Muscle of leg (tissue), 11 donors: ENCODE data around the gene GTPBP6. TPM values are rescaled to one million over a fixed set of nuclear protein-coding genes. Genes with fewer than 3 reads are reported as not detected.

ENCODE experiments used
- DNase-seq: peaks from one replicate; pipeline ENCODE4 v3.0.0; 2013
- H3K27ac ChIP-seq: one replicate; pipeline ENCODE4 v1.5.1; 2013; ENCODE audit warnings: mild to moderate bottlenecking, low read length, control low read depth
- H3K27me3 ChIP-seq: one replicate; pipeline ENCODE4 v1.6.1; 2013; ENCODE audit warnings: low read length; ENCODE audit not compliant: control insufficient read depth, insufficient read depth
- H3K36me3 ChIP-seq: one replicate; pipeline ENCODE4 v1.6.1; 2013; ENCODE audit warnings: low read length; ENCODE audit not compliant: control insufficient read depth, insufficient read depth
- H3K4me1 ChIP-seq: one replicate; pipeline ENCODE4 v1.6.1; 2013; ENCODE audit warnings: low read length; ENCODE audit not compliant: control insufficient read depth, insufficient read depth
- H3K4me3 ChIP-seq: one replicate; pipeline ENCODE4 v1.5.1; 2013; ENCODE audit warnings: low read length, control low read depth
- H3K9me3 ChIP-seq: replicated peaks from 2 replicates; pipeline ENCODE4 v1.6.1; 2013; ENCODE audit warnings: low read depth, low read length; ENCODE audit not compliant: control insufficient read depth
- WGBS: methylation state at CpG from one replicate; pipeline ENCODE4 v1.1.5; 2013; ENCODE audit warnings: missing lambda C conversion rate; ENCODE audit not compliant: insufficient coverage; 5-methylcytosine and 5-hydroxymethylcytosine counted together
- polyA plus RNA-seq, 8 donors: library from polyadenylated mRNA; unstranded; fragments of 120-200 nt; gene quantifications; one replicate each; pipeline versions ENCODE4 v1.2.1 to v1.2.3, GENCODE V29; 2013; ENCODE audit warnings: inconsistent platforms in 1 of 8, low replicate concordance in 1 of 8; ENCODE audit not compliant: insufficient read length in 8 of 8, insufficient read depth in 1 of 8
- total RNA-seq: library from RNA; stranded (reverse); fragments of 120-200 nt; gene quantifications from one replicate; pipeline ENCODE4 v1.2.4, GENCODE V29; 2013

GTPBP6 gene
- total and polyA plus RNA-seq, 9 donors = 27.3 to 63.9 (median 54.1) TPM

DNA sequence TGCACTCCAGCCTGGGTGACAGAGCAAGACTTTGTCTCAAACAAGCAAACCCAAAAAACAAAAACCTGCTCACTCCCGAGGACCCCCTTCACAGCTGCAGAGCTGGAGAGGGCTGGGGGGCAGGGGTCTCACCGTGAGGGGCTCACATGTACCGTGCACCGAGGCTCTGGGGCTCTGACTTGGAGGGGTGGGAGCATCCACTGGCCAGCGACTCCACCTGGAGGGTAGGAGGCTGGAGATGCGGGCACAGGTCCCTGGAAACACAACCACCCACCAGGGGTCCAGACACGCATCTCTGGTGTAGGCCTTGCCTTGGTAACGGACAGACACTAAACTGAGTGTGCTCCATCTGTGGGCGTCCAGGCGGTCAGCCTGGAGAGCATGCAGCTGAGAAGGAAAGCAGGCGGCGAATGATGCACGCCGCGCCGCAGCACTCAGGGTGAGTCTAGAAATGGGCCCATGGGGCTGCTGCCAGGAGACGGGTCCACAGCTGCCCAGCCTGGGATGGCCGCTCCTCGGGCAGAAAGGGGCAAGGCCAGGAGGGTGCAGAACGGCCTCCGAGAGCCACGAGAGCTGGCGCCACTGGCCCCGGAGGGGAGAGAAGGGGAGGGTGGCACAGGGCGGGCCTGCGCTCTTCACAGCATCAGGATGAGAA lies 42.0 kb upstream of the GTPBP6 start:
- 83% methylated on average over 20 of the region's 26 CpGs for WGBS
- no peak overlapping the region for H3K4me3 ChIP-seq
- H3K4me1 ChIP-seq = no peaks in the 10 kb centered on the region
- no peaks in the 10 kb centered on the region for H3K27me3 ChIP-seq
- H3K9me3 ChIP-seq = peaks cover 35% of the 10 kb centered on the region
- no peak overlapping the region for H3K27ac ChIP-seq
- H3K36me3 ChIP-seq = peaks cover 37% of the 10 kb centered on the region
- DNase-seq = no peak

DNA sequence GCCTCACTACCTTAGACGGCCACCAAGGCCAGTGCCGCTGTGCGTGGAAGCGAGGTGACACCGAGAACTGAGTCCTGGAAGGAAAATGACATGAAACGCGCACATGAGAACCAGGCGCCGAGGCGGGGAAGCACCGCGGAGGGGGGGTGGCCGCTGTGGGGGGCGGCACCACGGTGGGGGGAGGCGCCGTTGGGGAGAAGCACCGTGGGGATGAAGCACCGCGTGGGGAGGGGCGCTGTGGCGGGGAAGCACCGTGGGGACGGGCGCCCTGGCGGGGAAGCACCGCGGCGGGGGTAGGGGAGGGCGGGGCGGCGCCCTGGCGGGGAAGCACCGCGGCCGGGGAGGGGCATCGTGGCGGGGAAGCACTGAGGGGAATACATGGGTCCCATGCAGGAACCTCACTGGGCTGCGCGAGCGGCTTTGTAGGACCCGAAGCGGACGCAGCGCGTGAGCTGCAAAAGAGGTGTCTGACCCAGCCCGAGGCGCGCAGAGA lies 40.1 kb upstream of the GTPBP6 start:
- Histone ChIP-seq H3K4me1 (no peaks in the 10 kb centered on the region), H3K36me3 (peaks cover 36% of the 10 kb centered on the region), H3K9me3 (peaks cover 30% of the 10 kb centered on the region), H3K4me3 (no peak overlapping the region), H3K27ac (no peak overlapping the region), H3K27me3 (no peaks in the 10 kb centered on the region)
- no peak for DNase-seq
- WGBS = 91% methylated on average over 41 of the region's 49 CpGs

DNA sequence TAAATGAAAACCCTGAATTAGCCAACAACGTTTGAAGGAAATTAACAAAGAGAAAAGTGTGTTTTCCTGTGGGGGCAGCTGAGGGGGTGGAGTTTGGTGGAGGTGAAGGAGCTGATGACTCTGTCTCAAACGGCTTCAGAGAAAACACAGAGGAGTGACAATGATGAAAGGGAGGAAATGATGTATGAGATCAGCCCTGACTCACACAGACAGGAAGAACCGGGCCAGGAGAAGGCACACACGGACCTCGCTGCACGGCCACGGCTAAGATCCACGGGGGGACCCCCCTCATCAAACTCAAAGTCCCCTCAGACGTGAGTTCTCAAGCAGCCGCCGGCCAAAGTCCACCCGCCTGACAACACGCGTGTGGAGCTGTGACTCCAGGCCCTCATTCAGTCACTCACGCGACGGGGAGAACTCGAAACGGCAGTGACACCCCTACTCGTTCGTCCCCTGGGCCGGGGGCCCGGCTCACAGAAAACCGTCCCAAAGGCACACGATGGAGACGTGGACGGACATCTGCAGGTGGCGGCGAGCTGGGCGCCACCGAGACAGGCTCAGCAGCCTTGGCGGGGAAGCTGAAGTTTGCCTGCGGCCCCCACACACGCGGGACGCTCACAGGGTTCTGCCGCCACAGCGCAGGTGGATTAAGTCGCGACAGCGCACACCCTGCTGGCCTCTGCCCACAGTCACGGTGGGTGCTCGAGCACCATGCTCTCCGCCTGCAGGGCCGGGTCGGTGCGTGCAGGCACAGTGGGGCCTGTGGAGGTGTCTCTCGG lies 39.3 kb upstream of the GTPBP6 start:
- DNase-seq = no peak
- Histone ChIP-seq H3K9me3 (peaks cover 24% of the 10 kb centered on the region), H3K4me1 (no peaks in the 10 kb centered on the region), H3K36me3 (peaks cover 35% of the 10 kb centered on the region), H3K4me3 (no peak overlapping the region), H3K27ac (no peak overlapping the region), H3K27me3 (no peaks in the 10 kb centered on the region)
- WGBS = 80% methylated on average over 47 of the region's 48 CpGs

DNA sequence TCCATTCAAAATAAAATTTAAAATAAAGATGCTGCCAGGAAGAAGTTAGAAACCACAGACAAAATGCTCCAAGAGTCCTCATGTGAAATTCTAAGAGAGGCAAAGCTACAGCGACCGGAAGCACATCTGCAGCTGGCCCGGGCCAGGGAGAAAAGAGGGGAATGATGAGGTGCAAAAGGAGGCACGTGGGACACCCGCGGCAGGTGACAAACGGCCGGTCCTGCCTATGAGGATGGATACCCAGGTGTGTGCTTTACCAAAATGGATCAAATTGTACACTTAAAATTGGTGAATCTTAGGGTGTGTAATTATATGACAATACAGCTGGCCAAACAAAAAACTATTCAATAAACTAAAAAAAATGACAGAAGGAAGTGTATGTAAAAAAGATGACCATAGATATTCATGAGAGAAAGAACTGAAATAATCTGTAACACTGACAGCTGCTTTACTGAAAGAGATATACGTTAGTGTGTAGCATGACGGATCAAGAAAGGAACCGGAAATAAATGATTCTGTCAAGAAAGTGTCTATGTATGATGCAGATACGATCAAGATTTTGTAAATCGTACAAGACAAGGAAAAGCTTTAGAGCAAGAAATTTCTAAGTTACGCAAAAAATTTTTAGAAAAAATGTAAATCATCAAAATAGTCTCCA lies 38.6 kb upstream of the GTPBP6 start:
- 40% methylated on average over 10 of the region's 14 CpGs for WGBS
- H3K27ac ChIP-seq = no peak overlapping the region
- no peak for DNase-seq

DNA sequence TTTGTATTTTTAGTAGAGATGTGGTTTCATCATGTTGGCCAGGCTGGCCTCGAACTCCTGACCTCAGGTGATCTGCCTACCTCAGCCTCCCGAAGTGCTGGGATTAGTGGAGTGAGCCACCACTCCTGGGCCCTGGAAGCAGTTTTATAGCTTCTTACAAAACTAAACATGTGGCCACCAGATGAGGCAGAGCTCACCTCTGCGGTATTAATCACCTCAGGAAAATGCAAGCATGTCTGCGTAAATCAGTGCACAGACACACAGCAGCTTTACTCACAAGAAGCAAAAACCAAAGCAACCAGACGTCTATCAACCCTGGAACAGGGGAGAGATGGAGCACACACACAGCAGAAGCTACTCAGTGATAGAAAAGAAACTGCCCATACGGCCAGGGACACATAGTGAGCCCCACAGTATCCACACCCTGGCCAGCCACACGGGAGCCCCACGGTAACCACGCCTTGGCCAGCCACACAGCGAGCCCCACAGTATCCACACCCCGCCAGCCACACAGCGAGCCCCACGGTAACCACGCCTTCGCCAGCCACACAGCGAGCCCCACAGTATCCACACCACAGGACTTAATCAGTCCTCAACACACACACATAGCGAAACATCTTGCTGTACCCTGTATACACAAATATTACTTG lies 37.9 kb upstream of the GTPBP6 start:
- Histone ChIP-seq H3K36me3 (peaks cover 39% of the 10 kb centered on the region), H3K9me3 (peaks cover 12% of the 10 kb centered on the region), H3K4me1 (no peaks in the 10 kb centered on the region), H3K27me3 (no peaks in the 10 kb centered on the region), H3K27ac (no peak overlapping the region), H3K4me3 (no peak overlapping the region)
- 41% methylated on average over 13 of the region's 17 CpGs for WGBS
- no peak for DNase-seq

More for the DNA sequence above, 38.6 kb upstream of the GTPBP6 start:
- no peaks in the 10 kb centered on the region for H3K4me1 ChIP-seq
- no peaks in the 10 kb centered on the region for H3K27me3 ChIP-seq
- peaks cover 39% of the 10 kb centered on the region for H3K36me3 ChIP-seq
- peaks cover 17% of the 10 kb centered on the region for H3K9me3 ChIP-seq
- H3K4me3 ChIP-seq = no peak overlapping the region

DNA sequence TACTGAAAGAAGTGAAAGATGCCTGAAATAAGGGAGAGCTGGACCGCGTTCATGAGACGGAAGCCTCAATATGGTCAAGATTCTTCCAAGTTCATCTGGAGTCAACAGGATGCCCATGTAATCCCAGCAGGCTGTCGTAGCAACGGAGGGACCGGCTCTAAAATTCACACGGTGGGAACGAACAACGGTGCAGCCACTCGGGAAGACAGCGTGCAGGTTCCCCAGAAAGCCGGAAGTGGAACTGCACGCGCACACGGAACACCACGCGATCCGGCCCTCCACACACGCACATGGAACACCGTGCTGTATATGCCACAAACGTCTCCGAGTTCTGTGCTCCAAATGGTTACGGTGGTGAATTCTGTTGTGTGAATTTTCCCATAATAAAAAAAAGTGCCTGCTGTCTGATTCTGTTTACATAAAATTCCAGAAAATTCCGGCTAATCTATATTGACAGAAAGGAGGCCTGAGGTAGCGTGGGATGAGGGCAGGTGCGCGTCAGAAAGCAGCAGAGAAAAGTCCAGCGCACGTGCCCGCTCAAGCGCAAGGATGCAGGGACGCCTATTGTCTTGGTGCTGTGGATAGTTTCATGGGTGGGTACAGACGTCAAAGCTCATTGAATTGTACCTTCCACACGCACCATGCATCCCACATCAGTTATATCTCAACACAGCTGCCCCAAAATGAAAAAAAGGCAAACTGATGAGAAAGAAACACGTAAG lies 36.9 kb upstream of the GTPBP6 start:
- Histone ChIP-seq H3K9me3 (peaks cover 3% of the 10 kb centered on the region), H3K27me3 (no peaks in the 10 kb centered on the region), H3K4me1 (no peaks in the 10 kb centered on the region), H3K4me3 (no peak overlapping the region), H3K36me3 (peaks cover 29% of the 10 kb centered on the region), H3K27ac (no peak overlapping the region)
- DNase-seq = no peak
- WGBS = 84% methylated on average over 22 of the region's 35 CpGs

DNA sequence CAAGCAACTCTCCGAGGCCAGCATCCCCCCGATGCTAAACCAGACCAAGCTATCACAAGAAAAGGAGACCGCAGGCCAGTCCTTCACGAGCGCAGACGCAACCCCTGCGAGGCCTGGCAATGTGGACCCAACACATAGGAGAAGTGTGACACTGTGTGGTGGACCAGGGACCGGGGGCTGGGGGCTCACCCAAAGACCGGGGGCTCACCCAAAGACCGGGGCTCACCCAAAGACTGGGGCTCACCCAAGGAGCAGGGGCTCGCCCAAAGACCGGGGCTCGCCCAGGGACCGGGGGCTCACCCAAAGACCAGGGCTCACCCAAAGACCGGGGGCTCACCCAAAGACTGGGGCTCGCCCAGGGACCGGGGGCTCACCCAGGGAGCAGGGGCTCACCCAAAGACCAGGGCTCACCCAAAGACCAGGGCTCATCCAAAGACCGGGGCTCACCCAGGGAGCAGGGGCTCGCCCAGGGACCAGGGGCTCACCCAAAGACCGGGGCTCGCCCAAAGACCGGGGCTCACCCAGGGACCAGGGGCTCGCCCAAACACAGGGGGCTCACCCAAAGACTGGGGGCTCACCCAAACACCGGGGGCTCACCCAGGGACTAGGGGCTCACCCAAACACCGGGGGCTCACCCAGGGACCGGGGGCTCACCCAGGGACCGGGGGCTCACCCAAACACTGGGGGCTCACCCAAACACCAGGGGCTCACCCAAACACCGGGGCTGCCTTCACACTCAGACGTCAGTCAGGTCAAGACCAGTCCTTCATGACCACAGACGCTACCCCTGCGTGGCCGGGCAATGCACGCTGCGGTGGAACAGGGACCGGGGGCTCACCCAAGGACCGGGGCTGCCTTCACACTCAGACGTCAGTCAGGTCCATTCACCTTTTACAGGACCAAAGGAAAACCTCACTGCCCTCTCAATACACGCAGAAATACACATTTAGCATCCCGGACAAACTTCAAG lies 35.3 kb upstream of the GTPBP6 start:
- peaks cover 2% of the 10 kb centered on the region for H3K9me3 ChIP-seq
- no peak for DNase-seq
- H3K27me3 ChIP-seq = no peaks in the 10 kb centered on the region
- no peaks in the 10 kb centered on the region for H3K4me1 ChIP-seq
- WGBS = 94% methylated on average over 34 of the region's 39 CpGs
- peaks cover 23% of the 10 kb centered on the region for H3K36me3 ChIP-seq
- no peak overlapping the region for H3K27ac ChIP-seq
- H3K4me3 ChIP-seq = no peak overlapping the region

DNA sequence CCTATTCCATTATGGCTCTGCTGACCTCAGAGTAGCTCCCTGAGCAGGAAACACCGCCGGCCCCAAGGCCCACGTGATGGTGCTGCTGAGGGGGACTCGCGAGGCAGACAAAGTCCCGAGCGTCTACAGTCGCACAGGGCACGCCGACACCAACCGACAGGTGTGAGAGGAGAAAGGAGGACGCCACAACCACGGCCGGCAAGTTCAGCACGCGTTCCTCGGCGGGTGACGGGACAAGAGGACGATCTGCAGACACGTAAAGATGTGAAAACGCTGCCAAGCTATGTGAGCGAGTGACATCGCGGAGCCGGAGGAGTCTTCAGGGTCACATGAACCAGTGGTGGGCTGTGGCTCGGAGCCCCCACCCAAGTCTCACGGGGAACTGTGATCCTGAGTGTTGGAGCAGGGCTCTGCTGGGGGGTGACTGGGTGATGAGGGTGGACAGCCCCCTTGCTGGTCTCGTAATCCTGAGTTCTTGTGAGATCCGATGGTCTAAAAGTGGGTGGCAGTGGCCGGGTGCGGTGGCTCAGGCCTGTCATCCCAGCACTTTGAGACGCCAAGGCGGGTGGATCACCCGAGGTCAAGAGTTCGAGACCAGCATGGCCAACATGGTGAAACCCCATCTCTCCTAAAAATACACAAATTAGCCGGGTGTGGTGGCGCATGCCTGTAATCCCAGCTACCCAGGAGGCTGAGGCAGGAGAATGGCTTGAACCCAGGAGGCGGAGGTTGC lies 34.2 kb upstream of the GTPBP6 start:
- Histone ChIP-seq H3K9me3 (peaks cover 2% of the 10 kb centered on the region), H3K4me3 (no peak overlapping the region), H3K27me3 (no peaks in the 10 kb centered on the region), H3K4me1 (no peaks in the 10 kb centered on the region), H3K36me3 (peaks cover 21% of the 10 kb centered on the region), H3K27ac (no peak overlapping the region)
- WGBS = 94% methylated on average over 30 of the region's 39 CpGs
- DNase-seq = no peak
